Measurements from ENCODE around the gene M1AP. TPM values are rescaled to one million over a fixed set of nuclear protein-coding genes. Genes with fewer than 3 reads are reported as not detected.

The M1AP gene
- total and polyA plus RNA-seq, 11 donors: 0.07 to 0.88 (median 0.21) TPM; not detected in 6

GRCh38 chr2:74618410-74619083 lies 29.6 kb downstream of the M1AP start:
- ATAC-seq: no peak
- Histone ChIP-seq H3K9me3 (no peaks in the 10 kb centered on the region), H3K4me1 (peaks cover 0 to 10% (median 0%) of the 10 kb centered on the region in 12 donors), H3K27me3 (peaks cover 0 to 40% (median 8%) of the 10 kb centered on the region in 9 donors), H3K36me3 (no peaks in the 10 kb centered on the region), H3K27ac (no peak overlapping the region), H3K4me3 (no peak overlapping the region)
- DNase-seq: no peak
- TF ChIP-seq CTCF (IDR thresholded peaks at IDR 0.05) (no peak), POLR2A (IDR thresholded peaks at IDR 0.05) (no peak)
- intact Hi-C loops (cut with DNase I): no loop called here
- 51 to 73% (median 68%) methylated on average over 6 of the region's 6 CpGs for WGBS, 4 donors

DNA sequence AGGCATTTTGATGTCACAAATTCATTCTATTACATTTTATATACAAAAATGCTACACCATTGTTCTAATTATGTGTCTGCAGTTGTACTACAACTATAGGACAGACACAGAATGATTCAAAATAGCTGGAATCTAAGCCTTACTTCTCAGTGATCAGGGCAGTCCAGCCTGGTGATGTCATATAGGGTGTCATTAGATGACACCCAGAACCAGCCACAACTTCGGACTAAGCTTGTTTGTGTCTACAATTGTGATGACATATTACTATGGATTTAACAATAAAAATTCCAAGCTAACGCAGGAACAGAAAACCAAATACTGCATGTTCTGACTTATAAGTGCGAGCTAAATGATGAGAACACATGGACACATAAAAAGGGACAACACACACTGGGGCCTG lies 31.0 kb downstream of the M1AP start:
- 75 to 81% (median 78%) methylated on average over 3 of the region's 3 CpGs for WGBS, 4 donors
- no peak for ATAC-seq
- TF ChIP-seq POLR2A (IDR thresholded peaks at IDR 0.05) (no peak), CTCF (IDR thresholded peaks at IDR 0.05) (no peak)
- Histone ChIP-seq H3K4me1 (peaks cover 0 to 10% (median 0%) of the 10 kb centered on the region in 12 donors), H3K27me3 (peaks cover 0 to 46% (median 8%) of the 10 kb centered on the region in 9 donors), H3K27ac (no peak overlapping the region), H3K9me3 (no peaks in the 10 kb centered on the region), H3K36me3 (no peaks in the 10 kb centered on the region), H3K4me3 (no peak overlapping the region)
- no peak for DNase-seq
- intact Hi-C loops (cut with DNase I): no loop called here

DNA sequence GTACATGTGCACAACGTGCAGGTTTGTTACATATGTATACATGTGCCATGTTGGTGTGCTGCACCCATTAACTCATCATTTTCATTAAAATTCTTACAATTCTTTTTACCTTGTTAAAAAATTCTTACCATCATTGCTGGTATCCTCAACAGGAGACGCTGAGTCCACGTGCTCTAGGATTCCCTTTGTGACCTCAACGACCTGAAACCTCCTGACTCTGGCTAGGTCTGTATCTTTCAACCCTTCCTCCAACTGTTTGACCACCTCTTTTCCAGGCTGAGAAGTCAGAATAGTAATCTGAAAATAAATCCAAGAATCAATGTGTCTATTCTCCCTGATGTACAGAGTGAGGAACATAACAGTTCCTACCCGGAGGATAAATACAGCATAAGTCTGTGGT lies 41.2 kb downstream of the M1AP start:
- no peak for DNase-seq
- peaks cover 0 to 5% (median 0%) of the 10 kb centered on the region in 12 donors for H3K4me1 ChIP-seq
- ATAC-seq: no peak
- no peak overlapping the region for H3K27ac ChIP-seq
- WGBS, 4 donors: 57 to 67% (median 61%) methylated on average over 5 of the region's 5 CpGs
- intact Hi-C loops (cut with DNase I): no loop called here
- H3K4me3 ChIP-seq: no peak overlapping the region
- peaks cover 0 to 49% (median 4%) of the 10 kb centered on the region in 9 donors for H3K27me3 ChIP-seq
- no peaks in the 10 kb centered on the region for H3K36me3 ChIP-seq
- TF ChIP-seq CTCF (IDR thresholded peaks at IDR 0.05) (no peak), POLR2A (IDR thresholded peaks at IDR 0.05) (no peak)
- H3K9me3 ChIP-seq: peaks cover 0 to 9% (median 0%) of the 10 kb centered on the region in 12 donors

DNA sequence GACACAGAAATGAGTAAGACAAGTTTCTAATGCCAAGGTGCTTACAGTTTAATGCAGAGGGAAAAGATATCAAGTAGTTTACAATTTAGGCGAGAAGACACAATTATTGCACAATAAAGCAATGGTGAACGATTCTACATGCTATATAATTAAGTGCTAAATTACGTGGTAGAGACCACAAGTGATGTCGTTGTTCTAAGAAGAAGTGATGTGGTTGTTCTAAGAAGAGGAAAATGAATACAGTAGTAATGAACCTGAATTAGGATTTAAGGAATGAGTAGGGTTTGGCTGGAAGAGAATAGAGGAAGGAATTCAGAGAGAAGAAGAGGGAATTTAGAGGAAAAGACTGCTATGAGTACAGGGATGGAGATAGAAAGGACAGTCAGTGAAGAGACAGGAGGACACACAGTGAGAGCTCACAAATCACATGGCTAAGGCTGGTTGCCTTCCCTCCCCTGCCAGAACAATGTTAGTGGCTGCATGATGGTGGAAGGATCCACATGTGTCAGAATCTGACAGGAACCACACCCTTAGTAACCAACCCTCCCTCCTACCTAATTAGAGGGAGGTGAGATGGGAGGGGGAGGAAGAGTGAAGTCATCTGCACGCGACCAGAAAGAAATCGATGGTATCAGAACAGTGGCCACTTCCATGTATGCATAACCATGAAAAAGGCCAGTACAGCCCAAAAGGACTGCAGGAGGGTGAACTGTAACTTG lies 44.7 kb downstream of the M1AP start:
- Histone ChIP-seq H3K4me1 (peaks cover 0 to 5% (median 0%) of the 10 kb centered on the region in 12 donors), H3K27me3 (peaks cover 0 to 58% (median 8%) of the 10 kb centered on the region in 9 donors), H3K9me3 (peaks cover 0 to 2% (median 0%) of the 10 kb centered on the region in 12 donors), H3K4me3 (no peak overlapping the region), H3K27ac (no peak overlapping the region), H3K36me3 (no peaks in the 10 kb centered on the region)
- intact Hi-C loops (cut with DNase I): no loop called here
- WGBS, 4 donors: 66 to 79% (median 71%) methylated on average over 7 of the region's 7 CpGs
- ATAC-seq (no peak), DNase-seq (no peak)
- TF ChIP-seq POLR2A (IDR thresholded peaks at IDR 0.05) (no peak), CTCF (IDR thresholded peaks at IDR 0.05) (no peak)

Measured in heart left ventricle (tissue), 16 donors.